Activated effector memory CD4-positive, alpha-beta T cell treated with anti-CD3 and anti-CD28 coated beads, Interleukin-2, amount 50 U/mL, for 16 hours (primary cell): ENCODE results near the gene SLC25A12.
"Not testable (repeated sequence)": the region's sequence is repeated elsewhere in the genome, so short reads cannot be mapped to it uniquely, and the experiment has no call there.

Source experiments
- DNase-seq: peaks from one replicate; pipeline ENCODE4 v3.0.0-alpha.2; 2020

SLC25A12 gene, protein sequence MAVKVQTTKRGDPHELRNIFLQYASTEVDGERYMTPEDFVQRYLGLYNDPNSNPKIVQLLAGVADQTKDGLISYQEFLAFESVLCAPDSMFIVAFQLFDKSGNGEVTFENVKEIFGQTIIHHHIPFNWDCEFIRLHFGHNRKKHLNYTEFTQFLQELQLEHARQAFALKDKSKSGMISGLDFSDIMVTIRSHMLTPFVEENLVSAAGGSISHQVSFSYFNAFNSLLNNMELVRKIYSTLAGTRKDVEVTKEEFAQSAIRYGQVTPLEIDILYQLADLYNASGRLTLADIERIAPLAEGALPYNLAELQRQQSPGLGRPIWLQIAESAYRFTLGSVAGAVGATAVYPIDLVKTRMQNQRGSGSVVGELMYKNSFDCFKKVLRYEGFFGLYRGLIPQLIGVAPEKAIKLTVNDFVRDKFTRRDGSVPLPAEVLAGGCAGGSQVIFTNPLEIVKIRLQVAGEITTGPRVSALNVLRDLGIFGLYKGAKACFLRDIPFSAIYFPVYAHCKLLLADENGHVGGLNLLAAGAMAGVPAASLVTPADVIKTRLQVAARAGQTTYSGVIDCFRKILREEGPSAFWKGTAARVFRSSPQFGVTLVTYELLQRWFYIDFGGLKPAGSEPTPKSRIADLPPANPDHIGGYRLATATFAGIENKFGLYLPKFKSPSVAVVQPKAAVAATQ

DNA sequence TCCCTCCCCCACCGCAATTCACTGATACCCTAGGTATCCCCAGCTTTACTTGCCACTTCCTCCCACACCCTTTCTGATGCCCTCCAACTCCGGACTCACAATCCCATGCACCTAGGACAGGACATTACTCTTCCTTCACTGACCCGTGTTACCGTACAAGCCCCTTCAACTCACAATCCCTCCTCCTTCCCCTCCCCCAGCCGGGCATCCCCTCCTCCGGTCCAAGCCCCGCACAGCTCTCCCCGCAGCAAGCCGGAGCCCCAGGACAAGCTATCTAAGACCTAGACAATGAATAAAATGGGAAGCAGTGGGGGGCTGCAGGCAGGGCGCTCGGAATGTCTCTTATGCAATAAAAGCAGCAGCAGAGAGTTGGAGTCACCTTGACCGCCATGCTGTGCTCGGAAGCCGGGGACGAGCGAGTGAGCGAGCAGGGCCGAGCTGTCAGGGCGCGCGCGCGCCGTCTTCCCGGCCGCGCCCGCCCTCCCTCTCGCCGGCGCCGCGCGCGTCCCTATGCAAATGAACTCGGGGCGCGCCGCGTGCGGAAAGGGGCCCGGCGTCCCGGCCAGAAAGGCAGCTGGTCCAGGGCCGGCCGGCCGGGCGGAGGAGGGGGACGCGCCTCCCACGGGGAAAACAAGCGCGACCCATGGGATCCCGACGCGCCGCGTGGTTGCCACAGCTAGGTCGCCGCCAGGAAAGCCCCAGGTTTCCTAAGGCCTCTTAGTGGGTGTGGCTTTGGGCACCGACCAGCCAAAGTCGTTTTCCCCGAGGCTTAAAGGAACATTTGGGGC is at the start of gene SLC25A12:
Gene SLC25A12 (minus strand): TSS at position 421 of the 788 bp plus-strand sequence. CDS start 30 bp downstream, at position 391.
- DNase-seq, result peak; percentile 89

DNA sequence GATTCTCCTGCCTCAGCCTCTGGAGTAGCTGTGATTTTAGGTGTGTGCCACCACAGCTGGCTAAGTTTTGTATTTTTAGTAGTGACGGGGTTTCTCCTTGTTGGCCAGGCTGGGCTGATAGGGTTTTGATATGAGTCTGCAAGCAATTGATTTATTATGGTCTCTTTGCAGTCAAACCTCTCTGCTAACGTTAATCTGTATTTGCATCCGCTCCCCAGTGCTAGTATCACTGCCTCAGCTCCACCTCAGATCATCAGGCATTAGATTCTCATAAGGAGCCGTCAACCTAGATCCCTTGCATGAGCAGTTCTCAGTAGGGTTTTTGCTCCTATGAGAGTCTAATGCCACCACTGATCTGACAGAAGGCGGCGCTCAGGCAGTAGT is 47.3 kb upstream of the SLC25A12 start:
- no peak for DNase-seq

DNA sequence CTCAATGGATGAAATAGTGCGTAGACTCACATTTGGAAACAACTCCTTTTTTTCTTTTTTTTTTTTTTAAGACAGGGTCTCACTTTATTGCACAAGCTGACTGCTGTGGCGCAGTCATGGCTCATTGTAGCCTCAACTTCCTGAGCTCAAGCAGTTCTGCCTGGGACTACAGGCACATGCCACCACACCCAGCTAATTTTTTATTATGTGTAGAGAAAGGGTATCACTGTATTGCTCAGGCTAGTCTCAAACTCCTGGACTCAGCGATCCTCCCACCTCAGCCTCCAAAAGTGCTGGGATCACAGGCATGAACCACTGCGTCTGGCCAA is 45.7 kb upstream of the SLC25A12 start:
- DNase-seq, result no peak

DNA sequence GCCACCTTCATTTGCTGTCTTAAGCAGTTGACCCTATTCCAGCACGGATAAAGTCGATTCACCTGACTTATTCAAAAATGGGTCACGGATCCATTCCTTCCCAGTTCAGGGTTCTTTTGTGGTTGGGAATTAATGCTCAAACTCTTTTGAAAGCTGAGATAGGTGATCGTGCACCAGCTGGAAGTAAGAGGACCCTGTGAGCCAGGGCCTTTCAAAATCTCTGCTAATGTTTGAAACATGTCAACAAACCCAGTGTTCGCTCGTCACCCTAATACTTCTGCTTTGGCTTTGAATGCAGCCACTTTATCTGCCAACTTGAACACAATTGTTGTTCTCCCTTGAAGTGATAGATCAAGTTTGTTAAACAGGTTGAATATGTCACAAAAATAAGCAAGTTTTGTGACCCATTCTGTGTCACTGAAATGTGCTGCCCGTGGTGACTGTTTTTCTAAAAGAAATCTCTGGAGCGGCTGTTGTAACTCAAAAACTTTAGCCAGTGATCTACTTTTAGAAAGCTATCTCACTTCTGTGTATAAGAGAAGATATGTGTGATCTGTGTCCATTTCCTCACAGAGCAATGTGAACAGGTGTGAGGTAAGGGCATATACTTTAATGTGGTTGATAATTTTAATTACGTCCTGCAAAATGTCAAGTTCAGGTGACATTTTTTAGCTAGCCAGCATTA is 45.2 kb upstream of the SLC25A12 start:
- DNase-seq, result no peak

DNA sequence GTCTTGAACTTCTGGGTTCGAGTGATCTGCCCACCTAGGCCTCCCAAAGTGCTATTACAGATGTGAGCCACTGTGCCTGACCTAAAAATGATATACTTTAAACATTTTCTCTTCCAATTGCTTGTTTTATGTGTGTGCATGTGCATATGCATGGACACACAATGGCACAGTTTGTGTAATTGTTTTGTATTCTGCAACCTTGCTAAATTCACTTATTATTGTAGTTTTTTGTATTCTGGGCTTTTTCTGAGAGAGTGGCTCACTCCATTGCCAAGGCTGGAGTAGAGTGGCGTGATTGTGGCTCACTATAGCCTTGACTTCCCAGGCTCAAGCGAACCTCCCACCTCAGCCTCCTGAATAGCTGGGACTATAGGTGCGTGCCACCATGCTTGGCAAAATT is 36.3 kb upstream of the SLC25A12 start:
- no peak for DNase-seq

DNA sequence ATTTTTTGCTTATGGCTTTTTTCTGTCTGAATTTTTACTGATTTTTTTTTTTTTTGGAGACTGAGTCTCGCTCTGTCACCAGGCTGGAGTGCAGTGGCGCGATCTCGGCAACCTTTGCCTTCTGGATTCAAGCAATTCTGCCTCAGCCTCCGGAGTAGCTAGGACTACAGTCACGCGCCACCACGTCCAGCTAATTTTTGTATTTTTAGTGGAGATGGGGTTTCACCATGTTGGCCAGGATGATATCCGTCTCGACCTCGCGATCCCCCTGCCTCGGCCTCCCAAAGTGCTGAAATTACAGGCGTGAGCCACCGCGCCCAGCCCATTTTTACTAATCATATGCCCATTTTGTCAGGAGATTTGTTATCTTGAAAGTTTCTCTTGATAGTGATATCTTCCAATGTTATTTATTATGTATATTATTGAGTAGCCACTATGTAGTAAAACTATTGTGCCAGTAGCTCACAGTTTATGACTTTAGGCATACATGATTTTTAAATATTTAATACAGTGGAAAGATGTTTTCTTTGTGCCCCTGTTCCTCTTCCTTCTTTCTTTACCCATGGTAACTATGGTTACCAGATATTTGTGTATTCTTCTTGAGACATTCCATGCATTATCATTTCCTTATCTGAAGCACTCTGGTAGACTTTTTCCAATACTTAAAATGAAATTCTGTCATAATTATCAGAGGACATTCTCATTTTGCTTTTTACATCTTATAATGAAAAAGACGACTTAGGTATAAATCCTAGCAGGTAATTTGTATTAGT is 30.3 kb upstream of the SLC25A12 start:
- DNase-seq, result no peak

DNA sequence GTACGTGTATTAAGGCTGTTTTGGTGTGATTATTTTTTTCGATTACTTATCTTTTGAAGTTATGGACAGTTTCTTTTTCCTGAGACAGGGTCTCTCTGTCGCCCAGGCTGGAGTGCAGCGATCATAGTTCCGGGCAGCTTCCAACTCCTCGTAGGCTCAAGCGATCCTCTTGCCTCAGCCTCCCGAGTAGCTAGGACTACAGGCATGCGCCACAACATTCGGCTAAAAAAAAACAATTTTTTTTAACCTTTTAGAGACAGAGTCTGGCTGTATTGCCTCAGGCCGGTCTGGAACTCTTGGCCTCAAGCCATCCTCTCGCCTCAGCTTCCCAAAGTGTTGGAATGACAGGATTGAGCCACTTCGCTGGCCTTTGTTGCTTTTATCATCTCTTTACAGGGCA is 29.2 kb upstream of the SLC25A12 start:
- no peak for DNase-seq

DNA sequence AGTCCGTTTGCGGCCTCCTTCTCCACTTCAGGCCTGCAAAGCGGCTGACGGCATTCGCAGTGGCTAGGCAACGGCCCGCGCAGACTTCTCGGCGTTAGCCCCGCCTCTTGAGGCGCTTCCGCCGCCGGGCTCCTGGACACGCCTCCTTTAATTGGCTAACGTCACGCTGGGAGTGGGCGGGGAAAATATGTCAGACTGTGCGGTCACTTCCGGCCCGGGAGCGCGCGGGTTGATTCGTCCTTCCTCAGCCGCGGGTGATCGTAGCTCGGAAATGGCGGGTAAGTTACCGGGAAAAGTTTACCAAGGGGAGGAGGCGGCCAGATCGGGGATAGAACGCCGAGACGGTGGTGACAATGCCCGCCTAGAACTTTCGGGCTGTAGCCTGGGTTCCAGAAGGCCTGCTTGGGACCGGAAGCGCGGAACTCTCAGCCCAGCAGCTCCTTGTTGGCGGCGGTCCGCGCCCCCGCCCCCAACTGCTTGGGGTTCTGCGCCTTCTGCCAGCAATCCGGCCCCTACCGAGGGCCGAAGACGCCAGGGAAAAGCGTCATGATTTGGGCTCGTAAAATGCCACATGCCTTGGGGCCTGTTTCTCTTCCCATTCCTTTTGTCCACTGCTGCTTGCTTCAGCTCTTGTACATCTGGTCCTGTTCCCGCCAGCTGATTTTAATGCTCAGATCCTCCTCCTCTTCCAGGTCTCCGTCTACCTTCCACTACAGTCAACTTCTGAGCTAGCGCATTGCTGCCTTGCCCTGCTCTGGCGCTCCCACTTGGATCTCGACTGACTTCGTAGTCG is 28.4 kb upstream of the SLC25A12 start, which contains the start of gene HAT1:
Gene HAT1 (plus strand): TSS at position 232 of the 793 bp plus-strand sequence. CDS start 40 bp downstream, at position 272.
- peak; percentile 99 for DNase-seq

DNA sequence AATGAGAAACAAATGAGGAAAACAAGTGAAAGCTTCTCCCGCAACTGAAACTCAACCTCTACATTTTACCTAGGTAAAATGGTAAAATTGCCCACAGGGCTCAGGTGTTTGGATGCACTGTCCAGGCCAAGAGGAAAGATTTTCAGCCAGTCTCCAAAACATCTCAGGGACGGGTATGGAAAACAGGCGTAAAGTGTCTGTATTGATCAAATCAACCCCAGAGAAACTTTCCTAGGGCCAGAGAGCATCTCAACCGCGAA is 27.9 kb upstream of the SLC25A12 start:
- DNase-seq, result no peak

DNA sequence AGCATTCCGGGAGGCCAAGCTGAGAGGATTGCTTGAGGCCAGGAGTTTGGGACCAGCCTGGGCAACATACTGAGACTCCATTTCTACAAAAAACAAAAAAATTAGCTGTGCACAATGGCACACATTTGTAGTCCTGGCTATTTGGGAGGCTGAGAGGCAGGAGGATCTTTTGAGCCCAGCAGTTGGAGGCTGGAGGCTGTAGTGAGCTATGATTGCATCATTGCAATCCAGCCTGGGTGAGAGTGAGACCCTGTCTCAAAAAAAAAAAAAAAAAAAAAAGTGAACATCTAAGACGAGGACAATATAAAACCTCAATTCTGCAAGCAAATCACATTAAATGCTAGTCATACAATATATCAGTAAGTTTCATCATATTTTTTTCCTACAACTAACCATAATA is 25.4 kb upstream of the SLC25A12 start:
- DNase-seq, result no peak

DNA sequence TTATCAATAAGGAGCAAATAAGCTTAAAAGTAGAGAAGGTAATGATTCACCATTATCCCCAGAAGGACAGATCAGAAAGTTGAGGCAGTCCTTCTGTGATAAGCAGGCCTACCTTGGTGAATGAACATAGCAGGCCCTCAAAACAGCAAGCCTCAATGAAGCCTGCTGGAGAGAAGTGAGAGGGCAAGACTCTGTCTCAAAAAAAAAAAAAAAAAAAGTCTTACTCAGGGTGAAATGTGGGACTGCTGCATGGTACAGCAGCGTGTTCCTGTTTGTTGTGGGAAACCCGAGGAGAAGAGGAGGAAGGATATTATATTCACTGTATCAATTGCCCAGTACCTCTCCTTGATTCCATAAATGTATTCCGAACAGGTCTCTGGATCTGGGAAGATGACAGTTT is 19.5 kb upstream of the SLC25A12 start:
- DNase-seq, result no peak

DNA sequence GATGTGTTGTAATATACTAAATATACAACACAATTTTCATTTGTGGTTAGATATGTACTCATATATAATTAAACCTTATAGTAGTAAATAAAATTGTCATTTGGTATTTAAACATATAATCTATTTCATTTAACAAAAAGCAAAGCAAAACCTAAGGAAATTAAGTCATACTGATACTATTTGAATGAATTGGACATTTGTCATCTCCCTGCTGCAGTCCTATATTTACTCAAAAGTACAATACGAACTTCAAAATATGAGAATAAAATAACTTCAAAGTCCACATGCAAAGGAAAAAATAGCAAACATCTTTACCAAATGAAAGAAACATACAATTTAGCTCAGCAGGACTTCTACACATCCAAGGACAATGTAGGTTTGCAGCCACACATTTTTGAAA is 16.4 kb upstream of the SLC25A12 start:
- no peak for DNase-seq

DNA sequence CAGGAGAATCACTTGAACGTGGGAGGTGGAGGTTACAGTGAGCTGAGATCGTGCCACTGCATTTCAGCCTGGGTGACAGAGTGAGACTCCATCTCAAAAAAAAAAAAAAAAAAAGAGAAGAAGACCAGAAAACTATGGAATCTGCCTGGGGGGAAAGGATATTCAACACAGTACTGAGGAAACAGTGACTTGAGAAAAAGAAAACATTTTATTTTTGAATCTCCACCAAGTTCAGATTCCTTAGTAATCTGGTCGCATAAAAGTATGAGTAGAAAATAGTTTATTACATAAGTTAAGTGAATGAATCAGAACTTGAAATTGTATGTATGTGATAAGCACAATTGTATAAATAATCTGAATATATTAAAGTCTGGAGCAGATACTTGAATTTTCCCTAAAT is 15.2 kb upstream of the SLC25A12 start:
- no peak for DNase-seq

DNA sequence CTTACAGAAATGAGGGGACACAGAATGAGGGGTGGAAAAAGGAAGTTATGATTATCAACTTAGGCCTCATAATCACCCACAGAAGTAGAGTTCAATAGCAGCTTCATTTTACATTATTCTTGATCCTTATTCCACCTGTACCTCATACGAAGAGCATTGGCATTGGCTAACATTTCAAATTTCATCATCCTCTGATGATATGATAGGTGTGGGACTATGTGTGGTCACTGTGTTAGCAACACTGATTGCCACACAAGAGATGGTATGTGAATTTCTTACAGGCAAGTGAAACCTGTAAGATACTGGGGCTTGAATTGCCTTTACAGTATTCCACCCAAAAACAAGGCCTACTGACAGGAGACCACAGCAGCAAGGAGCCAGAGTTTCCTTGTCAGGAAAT is 14.2 kb upstream of the SLC25A12 start:
- DNase-seq, result no peak

DNA sequence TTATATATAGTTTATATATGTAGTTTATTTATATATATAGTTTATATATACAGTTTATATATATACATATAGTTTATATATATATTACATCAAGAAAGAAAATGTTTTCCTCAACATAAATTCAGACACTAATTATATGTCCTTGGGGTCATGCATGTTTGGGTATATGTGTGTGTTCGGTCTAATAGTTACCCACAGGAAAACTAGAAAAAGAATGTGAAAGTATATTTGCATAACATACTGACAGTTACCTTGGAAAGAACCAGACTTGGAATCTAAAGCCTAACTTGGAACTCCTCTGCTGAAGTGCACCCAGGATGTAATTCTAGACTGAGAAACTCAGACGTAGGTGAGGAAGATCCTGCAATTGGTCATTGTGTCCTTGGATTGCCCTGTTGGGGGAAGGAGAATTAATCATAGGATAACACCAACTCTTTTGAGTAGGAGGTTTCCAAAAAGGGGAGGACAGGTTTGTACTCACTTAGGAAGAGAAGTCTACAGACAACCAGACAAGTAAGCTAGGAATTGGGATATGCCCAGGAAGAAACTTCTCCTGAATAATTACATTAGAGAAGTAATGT is 8.9 kb upstream of the SLC25A12 start:
- DNase-seq, result no peak

DNA sequence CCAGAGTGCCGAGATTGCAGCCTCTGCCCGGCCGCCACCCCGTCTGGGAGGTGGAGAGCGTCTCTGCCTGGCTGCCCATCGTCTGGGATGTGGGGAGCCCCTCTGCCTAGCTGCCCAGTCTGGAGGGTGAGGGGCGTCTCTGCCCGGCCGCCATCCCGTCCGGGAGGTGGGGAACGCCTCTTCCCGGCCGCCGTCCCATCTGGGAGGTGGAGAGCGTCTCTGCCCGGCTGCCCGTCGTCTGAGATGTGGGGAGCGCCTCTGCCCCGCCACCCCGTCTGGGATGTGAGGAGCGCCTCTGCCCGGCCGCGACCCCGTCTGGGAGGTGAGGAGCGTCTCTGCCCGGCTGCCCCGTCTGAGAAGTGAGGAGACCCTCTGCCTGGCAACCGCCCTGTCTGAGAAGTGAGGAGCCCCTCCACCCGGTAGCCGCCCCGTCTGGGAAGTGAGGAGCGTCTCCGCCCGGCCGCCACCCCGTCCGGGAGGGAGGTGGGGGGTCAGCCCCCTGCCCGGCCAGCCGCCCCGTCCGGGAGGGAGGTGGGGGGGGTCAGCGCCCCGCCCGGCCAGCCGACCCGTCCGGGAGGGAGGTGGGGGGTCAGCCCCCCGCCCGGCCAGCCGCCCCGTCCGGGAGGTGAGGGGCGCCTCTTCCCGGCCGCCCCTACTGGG is 5.7 kb upstream of the SLC25A12 start:
- DNase-seq, result not testable (repeated sequence)

DNA sequence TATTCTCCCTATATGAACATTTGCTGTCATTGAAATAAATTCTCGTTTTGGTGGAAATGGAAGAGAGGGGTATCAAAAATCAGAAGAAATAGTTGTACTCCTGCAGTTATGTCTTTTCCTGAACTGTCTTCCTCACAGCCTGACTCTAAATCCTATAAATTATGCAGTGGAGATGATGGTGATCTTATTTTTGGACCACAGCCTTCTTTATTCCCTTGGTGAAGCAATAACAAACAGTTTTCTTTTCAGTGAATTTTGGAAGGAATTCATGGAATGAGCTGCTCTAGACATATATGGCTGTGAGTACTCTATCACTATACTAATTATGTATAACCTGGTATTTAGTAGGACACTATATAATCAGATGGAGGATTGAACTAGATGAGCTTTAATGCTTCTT is 1.7 kb upstream of the SLC25A12 start:
- no peak for DNase-seq

DNA sequence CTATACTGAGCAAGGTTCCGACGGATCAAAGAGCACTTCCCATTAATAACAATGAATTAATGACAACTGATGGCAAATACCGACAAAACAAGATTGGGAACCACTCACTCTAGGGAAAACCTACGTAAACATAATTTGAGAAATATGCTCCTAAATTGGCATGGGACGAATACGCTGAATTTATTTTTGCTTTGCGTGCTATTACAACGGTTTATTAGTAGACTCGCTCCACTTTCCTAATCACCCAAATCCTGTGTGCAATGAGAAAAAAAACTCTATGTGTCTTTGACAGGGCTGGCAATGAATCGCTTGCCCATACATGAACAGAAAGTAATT is 536 bp upstream of the SLC25A12 start:
- DNase-seq, result no peak

DNA sequence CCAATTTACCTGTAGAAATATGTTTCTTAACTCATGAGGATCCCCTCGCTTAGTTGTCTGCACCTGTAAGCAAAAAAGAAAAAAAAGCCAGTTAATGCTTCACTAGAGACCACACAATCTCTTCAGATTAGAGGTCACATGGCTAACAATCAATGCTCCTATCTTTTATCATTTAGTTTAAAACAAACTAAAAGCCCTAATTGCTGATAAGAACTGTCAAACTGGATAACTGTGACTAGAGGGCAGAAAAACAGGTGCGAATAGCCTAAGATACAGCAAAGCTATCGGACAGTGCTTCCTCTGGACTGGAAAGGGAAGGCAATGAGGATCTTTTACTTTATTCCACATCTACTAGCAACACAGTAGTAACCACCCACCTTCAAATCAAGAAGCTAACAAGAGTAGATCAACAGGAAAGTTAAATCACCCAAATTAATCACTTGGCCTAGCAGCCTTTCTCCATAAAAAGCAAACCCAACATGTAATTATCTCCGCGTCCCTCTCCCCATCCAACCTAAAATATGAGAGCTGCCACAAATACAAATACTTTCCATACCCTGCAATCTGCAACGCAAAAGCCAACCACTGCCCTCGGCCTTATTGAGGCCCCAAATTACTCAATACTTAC is 734 bp downstream of the SLC25A12 start:
- no peak for DNase-seq

DNA sequence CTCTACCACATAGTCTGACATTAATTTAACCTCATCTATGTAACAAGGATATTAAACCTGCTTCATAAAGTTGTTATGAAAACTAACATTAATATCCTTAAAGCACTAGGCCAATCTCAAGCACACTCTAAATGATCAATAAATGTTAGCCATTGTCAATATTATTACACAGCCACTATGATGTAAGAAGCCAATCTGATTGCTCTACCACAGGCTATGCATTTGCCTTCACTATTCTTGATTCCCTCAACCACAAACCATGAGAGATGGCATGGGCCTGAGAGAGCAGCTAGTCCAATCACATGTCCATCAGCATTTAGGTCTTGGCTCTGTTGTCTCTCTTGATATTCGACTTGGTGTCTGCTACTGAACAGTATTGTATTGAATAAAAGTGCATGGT is 4.2 kb downstream of the SLC25A12 start:
- DNase-seq, result no peak

DNA sequence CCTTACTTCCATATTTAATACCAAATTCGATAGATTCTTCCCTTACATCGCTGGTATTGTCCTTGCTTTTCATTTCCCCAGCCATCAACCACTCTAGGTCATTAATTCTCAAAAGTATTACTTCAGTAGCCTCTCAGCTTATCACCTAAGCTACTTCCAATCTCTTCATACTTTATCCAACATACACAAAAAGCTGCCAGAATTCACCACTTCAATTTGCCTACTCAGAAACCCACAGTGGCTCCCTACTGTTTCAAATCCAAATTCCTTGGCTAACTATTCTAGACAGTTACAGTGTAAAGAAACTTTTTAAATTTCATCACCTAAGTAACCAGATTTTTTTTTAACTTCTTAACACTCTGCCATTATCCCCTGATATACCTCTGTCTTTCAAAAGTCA is 4.7 kb downstream of the SLC25A12 start:
- no peak for DNase-seq
